Epithelial cell of proximal tubule (primary cell): ENCODE data around the gene SLCO2A1. TPM values are rescaled to one million over a fixed set of nuclear protein-coding genes. Genes with fewer than 3 reads are reported as not detected.

Source experiments
- DNase-seq: peaks from one replicate; pipeline ENCODE4 v3.0.0-alpha.2; 2011; ENCODE audit warnings: low read depth
- H3K4me3 ChIP-seq: 2 replicates; pipeline ENCODE4 v1.5.1; 2011; ENCODE audit warnings: low read depth, mild to moderate bottlenecking, low read length
- CTCF ChIP-seq: conservative IDR thresholded peaks from 2 replicates; pipeline ENCODE4 v1.5.1; 2012; ENCODE audit warnings: low read depth, mild to moderate bottlenecking, low read length
- total RNA-seq: library from RNA; depleted of rRNA; stranded (reverse); fragments of >200 nt; gene quantifications from 2 replicates; pipeline ENCODE4 v1.2.3, GENCODE V29; 2015

Gene SLCO2A1
- total RNA-seq, 1 donor from 2014 or later = 0.75 TPM

DNA sequence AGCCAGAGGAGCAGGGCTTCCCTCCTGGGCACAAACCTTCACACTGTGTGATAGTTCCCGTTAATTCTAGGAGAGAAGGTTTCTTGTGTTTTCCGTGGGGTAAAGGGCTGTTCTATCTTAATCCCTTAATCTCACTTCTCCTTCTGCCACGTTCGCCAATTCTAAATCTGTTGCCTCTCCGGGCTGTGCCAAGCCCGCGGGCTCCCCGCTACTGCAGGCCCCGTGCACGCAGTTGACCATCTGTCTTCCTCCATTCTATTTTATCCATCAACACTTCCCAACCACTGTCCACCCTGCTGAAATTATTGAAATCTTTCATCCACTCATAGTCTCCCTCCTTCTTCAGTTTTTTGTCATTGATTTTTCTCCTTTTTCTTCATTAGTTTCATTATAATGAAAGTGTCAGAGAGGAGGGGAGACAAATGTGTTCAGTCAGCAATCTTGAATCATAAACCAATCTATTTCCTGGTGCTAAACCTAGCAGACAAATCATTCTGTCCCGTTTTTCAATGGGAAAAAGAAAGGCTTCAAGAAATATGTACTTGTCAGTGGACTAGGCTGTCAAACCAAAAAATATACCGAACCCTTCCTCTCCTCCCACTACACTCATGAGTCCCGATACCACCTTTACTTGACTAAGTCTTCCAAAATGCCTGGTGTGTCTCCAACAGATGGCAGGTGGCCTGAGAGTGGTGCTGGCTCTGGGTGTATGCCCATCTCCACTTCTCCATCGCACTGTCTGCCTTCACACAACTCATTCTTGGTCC lies 39.6 kb downstream of the SLCO2A1 start:
- TF ChIP-seq CTCF = no peak
- H3K4me3 ChIP-seq = no peak overlapping the region
- DNase-seq = no peak

DNA sequence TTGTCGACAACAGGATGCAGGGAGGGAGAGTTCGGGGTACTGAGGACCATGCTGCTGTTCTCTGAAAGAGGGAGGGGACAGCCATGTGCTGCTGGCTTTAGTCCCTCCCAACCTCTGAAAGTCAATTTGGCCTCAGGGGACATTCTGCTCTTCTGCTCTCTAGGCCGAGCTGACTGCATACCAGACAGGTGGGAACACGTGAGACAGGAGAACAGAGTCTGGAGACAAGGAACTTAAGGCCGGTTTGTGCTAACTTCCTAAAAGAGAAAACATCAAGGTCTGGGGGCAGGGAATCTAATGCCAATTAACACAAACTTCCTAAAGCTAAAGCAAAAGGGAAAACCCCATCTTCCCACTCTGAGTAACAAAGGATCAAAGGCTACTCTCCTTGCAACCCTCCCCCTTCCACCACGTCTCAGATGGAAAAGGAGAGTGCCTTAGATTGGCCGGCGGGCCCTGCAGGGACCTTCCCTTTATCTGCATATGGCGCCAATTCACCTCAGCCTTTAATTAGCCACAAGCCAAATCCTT lies 41.0 kb downstream of the SLCO2A1 start:
- H3K4me3 ChIP-seq = no peak overlapping the region
- TF ChIP-seq CTCF = no peak
- no peak for DNase-seq

- no peak for DNase-seq
- H3K4me3 ChIP-seq = no peak overlapping the region
- no peak for TF ChIP-seq CTCF
Observed at GRCh38 chr3:133987948-133988484, 41.7 kb downstream of the SLCO2A1 start.

- DNase-seq = no peak
- no peak overlapping the region for H3K4me3 ChIP-seq
- TF ChIP-seq CTCF = no peak
Observed at GRCh38 chr3:133987136-133987535, 42.6 kb downstream of the SLCO2A1 start.

GRCh38 chr3:133986311-133986710 lies 43.4 kb downstream of the SLCO2A1 start:
- DNase-seq = no peak
- H3K4me3 ChIP-seq = no peak overlapping the region
- no peak for TF ChIP-seq CTCF

DNA sequence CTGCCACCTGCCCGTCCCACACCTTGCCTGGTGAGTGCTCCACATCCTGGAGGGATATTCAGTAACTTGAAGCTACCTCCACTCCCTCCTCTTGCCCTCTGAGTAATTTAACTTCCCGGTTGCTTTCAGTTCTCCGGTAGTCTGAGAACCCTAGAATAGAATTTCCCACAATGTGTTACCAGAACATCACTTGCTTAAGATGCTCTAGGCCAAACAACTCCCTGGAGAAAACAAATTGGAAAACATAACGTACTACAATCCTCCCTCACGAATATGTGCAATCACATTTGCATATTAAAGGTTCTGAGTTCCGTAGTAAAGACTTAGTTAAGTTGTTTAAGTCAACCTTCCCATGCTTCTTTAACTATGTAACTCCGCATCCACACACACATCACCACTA lies 44.8 kb downstream of the SLCO2A1 start:
- H3K4me3 ChIP-seq = no peak overlapping the region
- TF ChIP-seq CTCF = no peak
- DNase-seq = no peak
